Activated CD8-positive, alpha-beta memory T cell treated with anti-CD3 and anti-CD28 coated beads, Interleukin-2, amount 50 U/mL, for 48 hours (primary cell): ENCODE data around the gene FBXO27.

ENCODE experiments used
- DNase-seq: peaks from one replicate; pipeline ENCODE4 v3.0.0-alpha.2; 2020

FBXO27 gene

GRCh38 chr19:38985262-38985661, 47.1 kb downstream of the FBXO27 start:
- no peak for DNase-seq

GRCh38 chr19:38980583-38981374, 51.6 kb downstream of the FBXO27 start:
- no peak for DNase-seq

- no peak for DNase-seq
Measured at GRCh38 chr19:38979812-38980211, 52.5 kb downstream of the FBXO27 start.

- no peak for DNase-seq
Measured at GRCh38 chr19:38978326-38978689, 54.0 kb downstream of the FBXO27 start.

- peak; percentile 79 for DNase-seq
Measured at GRCh38 chr19:38977445-38978325, 54.7 kb downstream of the FBXO27 start.

GRCh38 chr19:38975861-38976271, 56.5 kb downstream of the FBXO27 start:
- DNase-seq = no peak

- DNase-seq = no peak
Measured at GRCh38 chr19:38975214-38975860, 57.0 kb downstream of the FBXO27 start, which contains the start of gene FBXO17. FBXO17 (minus strand) TSS chr19:38975742; CDS start chr19:38950319, 25,423 bp downstream.

- no peak for DNase-seq
Measured at GRCh38 chr19:38974624-38975213, 57.6 kb downstream of the FBXO27 start.
